Naive thymus-derived CD8-positive, alpha-beta T cell (primary cell): Measurements from ENCODE around the gene DPT. TPM values are rescaled to one million over a fixed set of nuclear protein-coding genes. Genes with fewer than 3 reads are reported as not detected.

ENCODE experiments used
- ATAC-seq, 2 donors: fragments of 150-1000 bp; cut with Tn5 transposase in 1 of 2; sonication (Bioruptor Pico), chemical (Tn5 transposase) in 1 of 2; 1 replicate in 1 of 2; 2 replicates in 1 of 2; pipeline ENCODE4 v1.10.0; 2021; ENCODE audit warnings: mild to moderate bottlenecking in 2 of 2, moderate library complexity in 2 of 2
- POLR2A ChIA-PET: fragments of 350-600 bp; sonication (Branson Sonifier 250); formaldehyde crosslinking; loops from one replicate; lab custom pipeline; 2021; ENCODE audit warnings: antibody characterized with exemption; lab: Charles Lee
- DNase-seq, 10 donors: peaks; one replicate each; pipeline versions ENCODE4 v3.0.0 to v3.0.0-alpha.2; 2020 to 2022
- H3K27ac Mint-ChIP-seq, 10 donors: one replicate each; pipeline ENCODE4 v1.8.0; 2020 to 2022; ENCODE audit warnings: mild to moderate bottlenecking in 10 of 10, mixed read lengths in 10 of 10, moderate library complexity in 4 of 10, inconsistent platforms in 1 of 10
- H3K27me3 Mint-ChIP-seq, 5 donors: one replicate each; pipeline ENCODE4 v1.8.0; 2021 to 2022; ENCODE audit warnings: mixed read lengths in 5 of 5
- H3K36me3 Mint-ChIP-seq, 3 donors: one replicate each; pipeline ENCODE4 v1.8.0; 2020 to 2022; ENCODE audit warnings: mixed read lengths in 3 of 3, mild to moderate bottlenecking in 2 of 3, inconsistent platforms in 1 of 3
- H3K4me1 Mint-ChIP-seq, 4 donors: one replicate each; pipeline ENCODE4 v1.8.0; 2021 to 2022; ENCODE audit warnings: mixed read lengths in 4 of 4
- H3K4me3 Mint-ChIP-seq, 10 donors: one replicate each; pipeline ENCODE4 v1.8.0; 2020 to 2022; ENCODE audit warnings: mild to moderate bottlenecking in 10 of 10, mixed read lengths in 10 of 10, moderate library complexity in 6 of 10, inconsistent platforms in 1 of 10
- H3K9me3 Mint-ChIP-seq, 9 donors: one replicate each; pipeline ENCODE4 v1.8.0; 2020 to 2022; ENCODE audit warnings: mixed read lengths in 9 of 9, mild to moderate bottlenecking in 3 of 9, inconsistent platforms in 1 of 9, moderate library complexity in 1 of 9
- polyA plus RNA-seq, 3 donors: library from polyadenylated mRNA; unstranded; fragments of 300-500 nt; fragmentation: Illumina TruSeq; gene quantifications; one replicate each; pipeline ENCODE4 v1.2.3, GENCODE V29; 2021
- total RNA-seq, 8 experiments: library from RNA in 2 of 8; stranded (reverse) in 2 of 8; gene quantifications; one replicate each; pipeline ENCODE4 v1.2.3 and lab custom pipeline; 2021 to 2026

Gene DPT
- total and polyA plus RNA-seq, 5 experiments from 2014 or later: not detected

DNA sequence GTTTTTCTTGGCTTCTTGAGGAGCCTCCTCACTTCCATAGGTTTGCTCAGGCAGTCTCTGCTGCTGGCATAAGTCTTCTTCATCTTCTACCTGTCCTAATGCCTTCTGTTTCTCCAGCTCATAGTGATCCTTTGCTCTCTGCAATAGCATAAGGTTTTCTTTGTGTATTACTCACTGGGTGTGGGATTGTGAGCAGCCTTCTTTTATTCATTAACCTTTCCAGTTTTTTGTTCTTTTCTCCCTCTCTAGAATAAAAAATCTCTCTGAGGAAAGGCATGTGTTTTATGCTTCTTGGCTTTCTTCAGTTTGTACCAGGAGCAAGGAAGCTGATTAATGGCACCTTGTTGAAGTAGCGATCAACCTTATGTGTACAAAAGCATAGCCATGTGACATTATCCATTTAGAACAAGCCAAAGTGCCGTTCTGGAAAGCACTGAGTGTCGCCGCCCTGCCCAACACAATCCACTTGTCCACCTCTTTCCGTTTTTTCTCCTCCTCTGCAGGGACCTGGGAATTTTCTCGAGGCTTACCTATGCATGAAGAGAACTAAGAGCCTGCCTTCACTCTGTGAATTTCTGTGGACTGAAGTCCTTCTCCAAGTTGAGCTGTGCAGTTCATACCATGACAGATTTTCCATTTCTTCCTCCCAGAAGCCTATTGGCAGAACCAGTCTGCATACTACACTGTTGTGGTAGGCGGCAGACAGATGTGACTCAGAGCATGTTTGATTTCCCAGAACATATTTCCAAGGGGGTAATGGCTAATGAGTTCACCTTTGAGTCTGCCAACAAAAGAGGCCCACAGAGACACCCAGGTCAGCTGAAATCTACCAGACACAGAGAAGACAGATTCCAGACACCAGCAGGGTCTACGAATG, 39.0 kb downstream of the DPT start:
- Mint-ChIP-seq H3K27ac (no peak overlapping the region), H3K4me3 (no peak overlapping the region), H3K4me1 (no peaks in the 10 kb centered on the region), H3K9me3 (no peaks in the 10 kb centered on the region), H3K36me3 (no peaks in the 10 kb centered on the region), H3K27me3 (peaks cover 5 to 16% (median 8%) of the 10 kb centered on the region in 5 donors)
- ATAC-seq (no peak), DNase-seq (no peak)
- POLR2A ChIA-PET: no interaction called here

DNA sequence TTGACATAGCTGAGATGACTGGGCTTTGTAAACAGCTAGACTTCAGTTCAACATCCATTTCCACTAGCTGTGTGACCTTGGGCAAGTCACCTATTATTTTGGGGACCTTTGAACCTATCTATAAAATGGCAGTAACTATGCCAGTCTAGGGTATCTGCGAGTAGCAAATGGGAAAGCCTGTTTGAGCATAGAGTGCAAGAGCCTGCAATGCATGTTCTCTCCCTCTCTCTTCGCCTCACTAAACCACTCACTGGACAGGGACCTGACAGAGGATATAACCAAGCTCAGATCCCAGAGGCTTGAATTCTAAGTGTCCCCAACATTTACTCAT, 39.7 kb downstream of the DPT start:
- peaks cover 8 to 16% (median 8%) of the 10 kb centered on the region in 5 donors for H3K27me3 Mint-ChIP-seq
- peaks cover 0 to 2% (median 0%) of the 10 kb centered on the region in 3 donors for H3K36me3 Mint-ChIP-seq
- no peak overlapping the region for H3K27ac Mint-ChIP-seq
- ATAC-seq (no peak), DNase-seq (no peak)
- POLR2A ChIA-PET: no interaction called here
- H3K9me3 Mint-ChIP-seq: peaks cover 0 to 5% (median 0%) of the 10 kb centered on the region in 9 donors
- H3K4me3 Mint-ChIP-seq: no peak overlapping the region
- no peaks in the 10 kb centered on the region for H3K4me1 Mint-ChIP-seq

DNA sequence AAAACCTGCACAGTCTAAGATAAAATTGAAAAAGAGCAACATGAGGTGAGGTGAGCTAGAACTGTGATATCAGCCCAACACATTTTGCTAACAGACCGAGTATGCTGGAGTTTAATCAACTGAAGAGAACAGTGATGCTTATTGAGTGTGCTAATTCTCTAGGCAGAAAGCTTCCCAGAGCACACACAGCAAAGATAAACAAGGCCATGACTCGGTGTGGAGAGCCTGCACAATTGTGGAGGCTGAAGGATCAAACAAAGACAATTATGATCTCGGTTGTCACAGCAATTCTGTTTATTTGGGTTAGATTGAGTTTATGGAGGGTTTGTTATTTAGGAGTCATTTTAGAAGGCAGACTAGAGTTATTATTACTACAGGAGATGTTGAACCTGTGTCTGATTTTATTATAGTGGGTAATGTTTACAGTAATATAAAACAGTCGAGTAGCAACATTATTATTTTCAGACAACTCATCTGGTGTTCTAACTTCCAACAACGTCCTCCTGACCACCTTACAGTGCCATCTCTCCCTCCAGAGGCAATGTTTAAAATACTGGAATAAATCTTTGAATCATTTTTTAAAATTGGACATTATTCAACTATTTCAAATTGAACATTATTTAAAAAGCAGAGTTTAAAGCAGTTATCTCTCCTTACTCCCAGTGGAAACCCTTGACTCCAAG, 40.2 kb downstream of the DPT start:
- peaks cover 0 to 4% (median 0%) of the 10 kb centered on the region in 3 donors for H3K36me3 Mint-ChIP-seq
- H3K4me3 Mint-ChIP-seq: no peak overlapping the region
- DNase-seq (no peak), ATAC-seq (no peak)
- peaks cover 8 to 16% (median 10%) of the 10 kb centered on the region in 5 donors for H3K27me3 Mint-ChIP-seq
- no peak overlapping the region for H3K27ac Mint-ChIP-seq
- POLR2A ChIA-PET: no interaction called here
- H3K9me3 Mint-ChIP-seq: peaks cover 0 to 8% (median 0%) of the 10 kb centered on the region in 9 donors
- H3K4me1 Mint-ChIP-seq: no peaks in the 10 kb centered on the region

DNA sequence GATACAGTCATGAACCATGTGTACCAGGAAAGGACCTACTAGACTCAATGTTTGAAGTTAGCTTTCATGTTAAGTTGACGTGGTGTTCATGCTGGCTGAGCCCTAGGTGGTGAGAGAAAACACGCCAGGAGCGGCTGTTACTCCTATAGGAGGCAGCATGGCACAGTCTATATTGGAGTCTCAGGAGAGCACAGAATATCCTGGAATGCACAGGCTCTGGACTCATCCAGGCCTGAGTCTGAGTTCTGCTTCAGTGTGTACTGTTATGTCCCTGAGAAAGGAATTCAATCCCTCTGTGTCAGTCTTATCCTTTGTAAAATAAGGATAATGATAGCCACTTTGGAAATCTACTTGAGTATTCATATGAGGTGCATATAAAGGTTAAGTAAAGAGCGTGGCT, 41.2 kb downstream of the DPT start:
- Mint-ChIP-seq H3K27ac (no peak overlapping the region), H3K4me3 (no peak overlapping the region), H3K27me3 (peaks cover 8 to 16% (median 10%) of the 10 kb centered on the region in 5 donors), H3K9me3 (peaks cover 0 to 13% (median 1%) of the 10 kb centered on the region in 9 donors), H3K36me3 (peaks cover 0 to 8% (median 3%) of the 10 kb centered on the region in 3 donors), H3K4me1 (no peaks in the 10 kb centered on the region)
- no peak for DNase-seq
- no peak for ATAC-seq
- POLR2A ChIA-PET: no interaction called here

DNA sequence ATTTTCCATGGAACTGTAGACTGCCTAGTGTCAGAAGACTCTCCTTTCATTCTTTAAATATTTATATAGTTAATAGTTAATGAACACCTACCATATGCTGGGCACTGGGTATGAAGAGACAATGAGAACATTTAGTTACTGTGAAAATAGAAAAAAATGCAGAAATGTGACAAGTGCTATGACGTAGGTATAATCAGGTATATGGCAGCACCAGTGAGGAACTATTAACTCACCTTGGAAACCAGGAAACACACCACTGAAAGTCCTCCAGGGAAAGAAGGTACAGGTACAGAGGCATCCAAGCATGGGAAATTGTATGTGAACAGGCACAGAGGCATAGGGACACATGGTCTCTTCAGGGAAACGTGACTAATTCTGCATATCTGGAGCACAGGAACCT, 42.3 kb downstream of the DPT start:
- no peaks in the 10 kb centered on the region for H3K4me1 Mint-ChIP-seq
- H3K4me3 Mint-ChIP-seq: no peak overlapping the region
- peaks cover under 1 to 25% (median 9%) of the 10 kb centered on the region in 9 donors for H3K9me3 Mint-ChIP-seq
- ATAC-seq: no peak
- no peak overlapping the region for H3K27ac Mint-ChIP-seq
- peaks cover 0 to 18% (median 11%) of the 10 kb centered on the region in 3 donors for H3K36me3 Mint-ChIP-seq
- POLR2A ChIA-PET: no interaction called here
- DNase-seq: no peak
- peaks cover 9 to 16% (median 11%) of the 10 kb centered on the region in 5 donors for H3K27me3 Mint-ChIP-seq

DNA sequence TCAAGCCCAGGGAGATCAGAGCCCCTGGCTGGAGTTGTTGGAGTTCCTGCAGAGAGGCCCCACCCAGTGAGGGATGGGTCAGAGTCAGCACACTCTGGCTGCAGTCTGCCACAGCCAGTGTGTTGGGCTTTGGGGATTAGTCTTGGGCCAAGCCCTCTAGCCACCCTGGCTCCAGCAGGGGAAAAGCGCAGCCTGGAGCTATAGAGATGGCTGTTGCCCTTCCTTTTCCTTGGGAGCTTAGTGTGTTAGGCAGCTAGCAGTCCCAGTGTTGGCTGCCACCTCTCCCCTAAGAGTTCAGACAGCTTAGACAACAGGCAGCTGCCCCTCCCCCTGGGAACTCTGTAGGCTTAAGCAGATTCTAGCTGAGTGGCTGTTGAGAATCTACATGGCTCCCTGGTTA, 45.1 kb downstream of the DPT start:
- Mint-ChIP-seq H3K4me1 (no peaks in the 10 kb centered on the region), H3K4me3 (no peak overlapping the region), H3K9me3 (peaks cover 10 to 35% (median 16%) of the 10 kb centered on the region in 9 donors), H3K27me3 (peaks cover 9 to 16% (median 11%) of the 10 kb centered on the region in 5 donors), H3K36me3 (peaks cover 0 to 23% (median 16%) of the 10 kb centered on the region in 3 donors), H3K27ac (no peak overlapping the region)
- DNase-seq: no peak
- POLR2A ChIA-PET: no interaction called here
- no peak for ATAC-seq

DNA sequence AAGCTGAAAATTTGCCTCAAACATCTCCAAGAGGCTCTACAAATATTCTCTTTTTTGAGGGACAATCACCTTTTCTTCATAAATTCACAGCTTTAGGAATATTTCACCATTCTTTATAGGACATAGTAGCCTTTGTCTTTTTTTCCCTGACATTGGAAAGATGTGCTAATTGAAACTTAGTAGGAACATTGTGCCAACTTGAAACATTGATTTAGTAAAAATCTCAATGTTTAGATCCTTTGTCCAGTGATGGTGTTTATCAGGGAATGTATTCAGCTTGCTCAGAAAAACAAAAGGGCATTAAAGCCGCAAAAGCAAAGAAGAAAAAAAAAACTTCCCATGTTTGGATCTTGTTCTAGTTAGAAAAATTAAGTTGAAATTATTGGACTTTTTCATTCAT, 52.1 kb downstream of the DPT start:
- Mint-ChIP-seq H3K4me3 (no peak overlapping the region), H3K4me1 (no peaks in the 10 kb centered on the region), H3K36me3 (peaks cover 0 to 17% (median 10%) of the 10 kb centered on the region in 3 donors), H3K27ac (no peak overlapping the region), H3K9me3 (peaks cover 6 to 22% (median 12%) of the 10 kb centered on the region in 9 donors), H3K27me3 (peaks cover 0 to 2% (median 0%) of the 10 kb centered on the region in 5 donors)
- DNase-seq (no peak), ATAC-seq (no peak)
- POLR2A ChIA-PET: no interaction called here

DNA sequence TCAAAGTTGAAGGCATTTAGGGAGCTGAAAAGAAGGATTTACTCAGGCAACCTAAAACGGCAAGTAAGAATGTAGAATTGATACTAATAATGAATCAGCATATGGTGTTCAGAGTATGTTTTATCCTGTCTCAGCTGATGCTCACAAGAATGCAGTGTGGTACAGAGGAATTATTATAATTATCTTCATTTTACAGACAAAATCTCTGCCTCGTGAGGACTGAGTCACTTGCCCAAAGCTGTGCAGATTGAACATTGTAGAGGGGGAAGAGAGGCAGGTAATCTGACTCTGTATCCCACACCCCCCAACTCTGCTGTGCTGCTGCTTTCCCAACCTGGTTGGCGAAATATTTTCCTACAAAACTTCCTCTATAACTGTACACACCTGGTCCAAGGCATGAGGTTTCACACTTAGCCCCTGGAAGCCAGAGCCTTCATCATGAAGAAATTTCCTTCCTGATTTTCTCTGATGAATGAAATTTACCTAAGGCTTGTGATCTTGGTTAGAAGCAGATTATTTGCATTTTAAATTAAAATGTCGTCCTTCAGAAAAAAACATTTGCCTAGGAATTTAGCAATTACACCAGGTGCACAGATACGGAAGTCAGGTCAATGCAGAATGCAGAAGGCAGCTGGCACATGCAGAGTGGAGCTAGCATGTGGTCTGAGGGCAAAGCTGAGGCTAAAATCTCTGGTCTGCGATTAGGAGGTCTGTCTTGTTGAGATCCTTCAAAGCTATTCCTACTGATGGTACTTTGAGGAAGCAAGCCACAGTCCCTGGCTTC, 52.8 kb downstream of the DPT start:
- H3K9me3 Mint-ChIP-seq: peaks cover 4 to 17% (median 8%) of the 10 kb centered on the region in 9 donors
- DNase-seq (no peak), ATAC-seq (no peak)
- no peaks in the 10 kb centered on the region for H3K27me3 Mint-ChIP-seq
- no peak overlapping the region for H3K4me3 Mint-ChIP-seq
- H3K36me3 Mint-ChIP-seq: peaks cover 0 to 12% (median 6%) of the 10 kb centered on the region in 3 donors
- POLR2A ChIA-PET: no interaction called here
- H3K4me1 Mint-ChIP-seq: no peaks in the 10 kb centered on the region
- H3K27ac Mint-ChIP-seq: no peak overlapping the region

DNA sequence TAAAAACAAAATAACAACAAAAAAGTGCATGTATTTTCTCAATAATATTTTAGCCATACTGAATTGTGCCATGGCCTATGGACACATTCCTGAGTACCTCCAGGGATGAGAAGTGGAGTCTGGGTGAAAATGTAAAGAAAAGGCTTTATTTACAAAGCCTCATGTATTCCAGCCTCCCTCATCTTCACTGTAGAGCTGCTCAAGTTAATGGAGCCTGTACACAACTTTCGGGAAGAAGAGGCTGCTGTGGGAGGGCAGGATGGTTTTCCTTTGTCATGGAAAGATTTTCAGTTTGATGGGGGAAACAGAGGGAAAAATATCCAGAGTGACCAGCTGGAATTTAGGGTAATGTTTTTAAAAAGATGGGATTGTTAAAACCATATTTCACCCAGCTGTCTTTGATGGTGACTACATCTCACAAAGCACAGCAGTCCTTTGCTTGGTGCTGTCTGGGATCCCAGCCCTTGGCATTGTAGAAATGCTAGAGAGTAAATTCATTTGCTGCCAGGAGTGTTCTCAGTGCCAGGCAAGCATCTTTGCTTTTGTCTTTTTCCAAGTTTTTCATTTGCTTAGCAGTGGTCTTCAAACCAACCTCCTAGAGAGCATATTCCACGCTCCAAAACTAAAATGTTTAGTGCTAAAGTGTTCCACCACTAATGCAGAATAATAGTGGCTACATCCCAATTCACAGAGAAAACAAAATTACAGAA, 54.9 kb downstream of the DPT start:
- Mint-ChIP-seq H3K27me3 (no peaks in the 10 kb centered on the region), H3K36me3 (peaks cover 0 to 10% (median 4%) of the 10 kb centered on the region in 3 donors), H3K27ac (no peak overlapping the region), H3K9me3 (peaks cover 0 to 21% (median 8%) of the 10 kb centered on the region in 9 donors), H3K4me1 (no peaks in the 10 kb centered on the region), H3K4me3 (no peak overlapping the region)
- POLR2A ChIA-PET: no interaction called here
- ATAC-seq: no peak
- no peak for DNase-seq

DNA sequence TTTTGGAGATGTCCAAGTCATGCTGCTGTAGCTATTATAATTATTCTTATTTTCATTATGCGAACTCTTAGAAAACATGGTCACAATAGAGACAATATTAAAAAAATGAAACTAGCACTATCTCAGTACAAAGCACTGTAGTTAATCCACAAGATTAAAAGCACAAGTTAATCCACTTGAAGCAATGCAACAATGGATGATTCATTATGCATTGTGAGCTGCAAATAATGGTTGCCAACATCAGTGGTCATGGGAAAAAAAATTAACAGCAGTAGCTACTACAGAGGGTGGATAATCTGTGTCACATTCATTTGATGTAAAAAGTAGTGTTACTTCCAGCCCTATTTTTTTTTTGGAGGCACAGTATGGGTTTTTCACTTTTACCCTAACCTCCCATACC, 56.7 kb downstream of the DPT start:
- Mint-ChIP-seq H3K9me3 (peaks cover 0 to 21% (median 8%) of the 10 kb centered on the region in 9 donors), H3K27me3 (no peaks in the 10 kb centered on the region), H3K4me1 (no peaks in the 10 kb centered on the region), H3K4me3 (no peak overlapping the region), H3K36me3 (peaks cover 0 to 10% (median 7%) of the 10 kb centered on the region in 3 donors), H3K27ac (no peak overlapping the region)
- DNase-seq: no peak
- POLR2A ChIA-PET: no interaction called here
- ATAC-seq: no peak

DNA sequence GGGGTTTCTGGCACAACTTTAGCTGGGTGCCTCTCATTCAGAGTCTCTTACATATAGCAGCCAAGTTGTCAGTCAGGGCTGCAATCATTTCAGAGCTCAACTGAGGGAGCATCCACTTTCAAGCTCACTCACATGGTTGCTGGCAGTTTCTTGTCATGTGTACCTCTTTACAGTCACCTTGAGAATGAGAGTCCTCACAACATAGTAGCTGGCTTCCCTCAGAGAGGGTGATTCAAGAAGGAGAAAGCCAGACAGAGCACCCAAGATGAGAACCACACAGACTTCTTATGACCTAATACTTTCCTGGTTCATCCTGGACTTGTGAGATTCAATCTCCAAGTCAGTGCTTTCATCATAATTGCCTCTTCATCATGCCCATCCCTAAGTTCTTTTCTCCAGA, 57.2 kb downstream of the DPT start:
- Mint-ChIP-seq H3K4me3 (no peak overlapping the region), H3K27me3 (no peaks in the 10 kb centered on the region), H3K27ac (no peak overlapping the region), H3K4me1 (no peaks in the 10 kb centered on the region), H3K36me3 (peaks cover 0 to 10% (median 7%) of the 10 kb centered on the region in 3 donors), H3K9me3 (peaks cover 0 to 21% (median 8%) of the 10 kb centered on the region in 9 donors)
- DNase-seq: no peak
- no peak for ATAC-seq
- POLR2A ChIA-PET: no interaction called here

DNA sequence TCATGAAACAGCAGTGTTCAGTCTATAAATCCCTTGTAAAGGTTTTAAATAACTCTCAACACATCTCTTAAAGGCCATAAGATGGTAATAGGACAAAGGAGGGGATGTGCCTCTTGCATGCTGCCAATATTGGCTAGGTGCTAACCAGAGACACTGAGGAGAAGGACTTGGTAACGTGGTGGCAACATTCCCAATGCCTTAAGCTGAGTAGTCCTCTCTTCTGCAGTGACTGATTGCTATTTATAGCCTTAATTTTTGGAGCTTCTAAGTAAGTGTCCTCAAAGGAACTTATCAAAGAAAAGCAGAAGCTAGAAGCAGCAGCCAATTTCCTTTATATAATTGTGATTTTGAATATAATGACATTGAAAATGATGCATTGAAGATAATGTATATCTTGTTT, 63.0 kb downstream of the DPT start:
- no peak overlapping the region for H3K27ac Mint-ChIP-seq
- H3K9me3 Mint-ChIP-seq: peaks cover 0 to 7% (median 2%) of the 10 kb centered on the region in 9 donors
- DNase-seq (no peak), ATAC-seq (no peak)
- POLR2A ChIA-PET: no interaction called here
- no peaks in the 10 kb centered on the region for H3K27me3 Mint-ChIP-seq
- H3K4me1 Mint-ChIP-seq: peaks cover 0 to 8% (median 0%) of the 10 kb centered on the region in 4 donors
- no peak overlapping the region for H3K4me3 Mint-ChIP-seq
- peaks cover 0 to 5% (median 0%) of the 10 kb centered on the region in 3 donors for H3K36me3 Mint-ChIP-seq
